NCI-H2029 treated with DMSO at 0.1 percent for 48 hours (cell line): ENCODE data around the gene TDRD5.

Source experiments
- DNase-seq: peaks from one replicate; lab custom pipeline; 2025; lab: John Stamatoyannopoulos, UW

TDRD5 gene

GRCh38 chr1:179591592-179592580 is at the start of gene TDRD5:
TSS of gene TDRD5 (plus strand) at chr1:179591832. CDS start at chr1:179592616, 784 bp downstream.
- DNase-seq: no peak

- no peak for DNase-seq
These were observed 46.3 kb upstream of the TDRD5 start for GRCh38 chr1:179545321-179545720.

GRCh38 chr1:179547021-179547535 is 44.6 kb upstream of the TDRD5 start:
- no peak for DNase-seq

GRCh38 chr1:179548666-179549367 is 42.8 kb upstream of the TDRD5 start:
- DNase-seq: no peak

GRCh38 chr1:179549368-179549700 is 42.3 kb upstream of the TDRD5 start:
- DNase-seq: no peak

DNA sequence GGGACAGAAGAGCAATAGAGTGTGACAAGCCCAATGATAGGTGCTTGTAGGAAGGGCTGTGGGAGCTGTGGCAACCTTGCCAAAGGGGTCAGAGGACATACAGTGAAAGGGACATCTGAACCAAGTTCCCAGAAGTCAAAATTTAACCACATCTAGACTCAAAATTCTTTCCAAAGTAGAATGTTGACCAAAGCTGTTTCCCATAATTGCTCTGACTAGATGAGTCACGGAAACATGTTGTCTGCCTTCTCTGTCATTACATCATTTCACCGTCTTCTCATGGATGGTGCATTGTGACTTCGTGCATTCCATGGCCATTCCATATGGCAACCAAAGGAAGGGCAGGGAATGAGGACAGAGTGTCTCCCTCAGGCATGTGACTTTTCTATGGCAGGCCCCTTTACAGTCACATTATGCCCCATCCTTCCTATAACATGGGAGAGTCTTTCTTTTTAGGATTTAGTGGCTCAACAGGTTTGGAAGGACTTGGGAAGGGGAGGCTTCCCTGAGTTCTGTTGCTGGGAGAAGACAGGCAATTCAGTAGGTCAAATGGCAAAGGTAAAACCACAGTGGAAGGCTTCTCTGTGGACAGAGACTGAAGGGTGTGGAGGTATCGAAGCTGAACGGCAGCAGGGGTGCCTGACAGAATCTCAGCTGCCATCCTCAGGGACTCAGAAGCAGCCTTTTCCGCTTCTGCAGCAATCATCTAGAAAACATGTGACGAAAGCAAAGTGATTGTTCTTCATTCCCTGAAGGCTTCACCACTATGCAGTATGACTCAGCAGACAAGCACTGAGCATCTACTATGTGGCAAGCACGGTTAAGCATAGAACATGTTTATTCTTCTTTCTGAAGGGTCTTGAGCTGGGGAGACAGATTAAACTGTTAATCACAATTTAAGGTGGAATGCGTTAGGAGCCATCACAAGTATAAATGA is 40.6 kb upstream of the TDRD5 start:
- no peak for DNase-seq

- no peak for DNase-seq
These were observed 37.2 kb upstream of the TDRD5 start for GRCh38 chr1:179554427-179554826.

- no peak for DNase-seq
These were observed 33.6 kb upstream of the TDRD5 start for GRCh38 chr1:179558078-179558477.

DNA sequence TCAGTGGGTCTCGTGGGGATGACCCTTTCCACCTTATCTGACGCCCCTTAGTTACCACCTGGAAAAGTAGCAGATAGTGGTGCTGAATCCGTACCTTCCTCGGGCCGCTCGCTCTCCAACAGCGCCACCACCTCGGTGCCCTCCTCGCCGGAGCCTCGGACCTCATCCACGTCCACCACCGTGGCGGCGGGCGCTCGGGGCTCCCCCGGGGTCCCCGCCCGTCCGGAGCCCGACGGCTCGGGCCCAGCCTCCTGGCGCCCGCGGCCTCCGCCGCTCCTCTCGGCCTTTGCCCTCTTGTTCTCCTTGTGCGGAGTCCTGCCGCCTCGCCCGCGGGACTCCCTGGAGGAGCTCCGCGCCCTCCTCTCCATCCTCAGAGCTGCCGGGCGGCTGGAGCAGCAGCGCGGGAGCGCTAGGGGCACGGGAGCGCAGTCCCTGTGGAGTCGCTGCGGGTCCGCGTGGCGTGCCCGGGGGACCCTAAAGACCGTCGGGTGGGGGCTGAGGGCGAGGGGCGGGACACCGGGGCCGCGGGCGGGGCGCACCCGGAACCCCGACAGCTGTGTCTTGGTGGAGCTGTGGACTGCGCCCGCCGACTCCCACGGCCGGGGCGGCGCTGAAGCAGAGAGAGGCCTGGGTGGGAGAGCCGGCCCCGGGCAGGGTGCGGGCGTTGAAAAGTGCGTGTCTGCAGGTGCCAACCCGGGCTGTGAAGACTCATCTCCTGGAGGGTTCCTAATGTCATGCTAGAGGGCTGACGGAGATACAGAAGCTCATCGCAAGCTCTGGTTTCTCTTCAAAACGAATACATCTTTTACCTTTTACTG is 15.9 kb upstream of the TDRD5 start, which contains the start of gene NPHS2:
Gene NPHS2 (minus strand): TSS at position 452 of the 818 bp plus-strand sequence. CDS start 84 bp downstream, at position 368.
- DNase-seq: no peak

- DNase-seq: no peak
These were observed 15.1 kb upstream of the TDRD5 start for GRCh38 chr1:179576509-179576908.

- no peak for DNase-seq
These were observed 7.8 kb upstream of the TDRD5 start for GRCh38 chr1:179583771-179584320.

- DNase-seq: peak; percentile 4
These were observed 5.4 kb upstream of the TDRD5 start for GRCh38 chr1:179586107-179586823.

- no peak for DNase-seq
These were observed 4.3 kb upstream of the TDRD5 start for GRCh38 chr1:179587336-179587735.

GRCh38 chr1:179588425-179589024 is 3.1 kb upstream of the TDRD5 start:
- no peak for DNase-seq

GRCh38 chr1:179589509-179589908 is 2.1 kb upstream of the TDRD5 start:
- no peak for DNase-seq

DNA sequence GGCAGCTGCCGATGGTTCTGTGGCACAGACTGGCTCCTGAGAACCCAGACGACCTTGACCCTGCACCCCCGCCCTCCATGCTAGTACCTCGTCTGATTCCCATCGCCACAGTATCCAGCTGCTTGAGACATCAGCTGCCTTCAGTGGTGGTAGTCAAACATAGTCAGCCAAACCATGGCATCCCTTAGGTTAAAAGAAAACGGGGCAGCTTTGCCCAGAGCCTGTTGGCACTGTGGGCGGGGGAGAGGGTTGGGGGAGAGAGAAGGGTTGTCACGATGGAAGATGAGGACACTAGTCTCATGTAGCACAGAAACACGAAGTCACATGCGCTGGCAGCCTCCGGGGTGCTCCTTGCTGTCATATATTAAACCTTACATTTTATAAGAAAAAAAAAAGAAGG is 961 bp upstream of the TDRD5 start:
- no peak for DNase-seq

- DNase-seq: no peak
These were observed 410 bp upstream of the TDRD5 start for GRCh38 chr1:179591253-179591591.

DNA sequence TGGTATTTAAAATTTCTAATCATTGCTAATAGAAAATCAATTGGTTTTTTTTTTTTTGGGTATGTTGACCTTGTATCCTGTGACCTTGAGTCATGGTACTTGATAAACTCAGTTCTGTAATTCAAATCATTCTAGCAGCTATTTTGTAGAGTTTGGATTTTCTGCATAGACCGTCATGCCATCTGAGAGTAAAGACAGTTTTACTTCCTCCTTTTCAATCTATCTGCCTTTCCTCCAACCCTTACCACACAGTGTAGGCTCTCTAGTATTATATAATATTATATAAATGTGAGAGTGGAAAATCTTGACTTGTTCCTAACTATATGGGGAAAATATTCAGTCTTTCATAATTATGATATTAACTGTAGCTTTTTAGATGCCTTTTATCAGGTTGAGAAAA is 7.0 kb downstream of the TDRD5 start:
- no peak for DNase-seq

- DNase-seq: no peak
These were observed 8.1 kb downstream of the TDRD5 start for GRCh38 chr1:179599623-179600249.
